ENCODE data around the gene C1orf94.

DNA sequence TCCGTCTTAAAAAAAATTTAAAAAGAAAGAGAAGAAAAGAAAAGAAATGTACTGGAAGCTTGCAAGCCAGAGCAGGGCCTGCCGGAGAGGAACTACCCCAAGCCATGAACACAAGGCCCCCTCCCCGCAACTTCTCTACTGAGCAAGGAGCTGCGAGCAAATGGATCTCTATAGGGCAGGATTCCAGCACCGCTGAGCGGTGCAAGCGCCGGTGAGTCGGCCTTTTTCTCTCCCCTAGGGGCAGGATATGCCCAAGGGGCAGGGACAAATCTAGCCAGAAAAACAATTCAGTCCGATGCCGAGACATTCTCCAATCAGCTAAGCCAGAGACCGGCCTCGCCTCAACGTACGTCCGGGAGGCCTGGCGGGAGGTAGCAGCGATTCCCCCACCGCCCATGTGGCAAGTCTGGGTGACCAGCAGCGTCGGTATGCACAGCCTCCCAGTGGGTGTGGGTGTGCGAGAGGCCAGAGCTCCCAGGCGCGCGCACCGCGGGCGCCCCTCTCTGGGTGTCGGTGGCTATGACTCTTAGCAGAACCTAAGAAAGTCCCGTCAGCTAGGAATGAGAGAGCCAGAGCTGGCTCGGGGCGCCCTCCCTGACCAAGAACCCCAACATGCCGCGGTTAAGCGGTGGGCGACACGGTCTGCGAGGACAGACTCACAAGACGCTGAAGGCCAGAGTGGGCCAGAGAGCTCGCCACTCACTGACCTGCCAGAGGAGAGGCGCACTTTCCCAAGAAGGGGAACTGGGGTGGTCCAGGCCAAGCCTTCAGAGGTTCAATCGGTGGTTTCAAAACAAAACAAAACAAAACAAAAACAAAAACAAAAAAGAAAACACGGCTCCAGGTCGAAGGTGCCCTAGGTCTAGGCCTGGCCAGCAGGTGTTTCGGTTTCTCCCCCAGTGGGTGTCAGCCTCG lies 13.6 kb upstream of the C1orf94 start:
- TF ChIP-seq, protein P1, sequence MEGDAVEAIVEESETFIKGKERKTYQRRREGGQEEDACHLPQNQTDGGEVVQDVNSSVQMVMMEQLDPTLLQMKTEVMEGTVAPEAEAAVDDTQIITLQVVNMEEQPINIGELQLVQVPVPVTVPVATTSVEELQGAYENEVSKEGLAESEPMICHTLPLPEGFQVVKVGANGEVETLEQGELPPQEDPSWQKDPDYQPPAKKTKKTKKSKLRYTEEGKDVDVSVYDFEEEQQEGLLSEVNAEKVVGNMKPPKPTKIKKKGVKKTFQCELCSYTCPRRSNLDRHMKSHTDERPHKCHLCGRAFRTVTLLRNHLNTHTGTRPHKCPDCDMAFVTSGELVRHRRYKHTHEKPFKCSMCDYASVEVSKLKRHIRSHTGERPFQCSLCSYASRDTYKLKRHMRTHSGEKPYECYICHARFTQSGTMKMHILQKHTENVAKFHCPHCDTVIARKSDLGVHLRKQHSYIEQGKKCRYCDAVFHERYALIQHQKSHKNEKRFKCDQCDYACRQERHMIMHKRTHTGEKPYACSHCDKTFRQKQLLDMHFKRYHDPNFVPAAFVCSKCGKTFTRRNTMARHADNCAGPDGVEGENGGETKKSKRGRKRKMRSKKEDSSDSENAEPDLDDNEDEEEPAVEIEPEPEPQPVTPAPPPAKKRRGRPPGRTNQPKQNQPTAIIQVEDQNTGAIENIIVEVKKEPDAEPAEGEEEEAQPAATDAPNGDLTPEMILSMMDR (IDR thresholded peaks at IDR 0.05; ENCODE audit: low read depth, low read length), result no peak
- no peak for TF ChIP-seq EZH2phosphoT487 (IDR thresholded peaks at IDR 0.05; ENCODE audit: low read depth)

Data from OCI-LY3 (cell line).